Vagina (tissue), 2 donors: ENCODE measurements around the gene CAPZB. TPM values are rescaled to one million over a fixed set of nuclear protein-coding genes. Genes with fewer than 3 reads are reported as not detected.

ENCODE experiments used
- DNase-seq, 2 donors: peaks; one replicate each; pipeline ENCODE4 v3.0.0-alpha.2; 2017; ENCODE audit errors: extremely low spot score in 2 of 2
- H3K27ac ChIP-seq: fragments of 200-600 bp; sonication (generic); one replicate; pipeline ENCODE4 v1.5.1; 2019
- H3K27me3 ChIP-seq: fragments of 200-600 bp; sonication (generic); one replicate; pipeline ENCODE4 v1.5.1; 2019
- H3K36me3 ChIP-seq, 2 donors: fragments of 200-600 bp; sonication (generic); one replicate each; pipeline ENCODE4 v1.5.1; 2017 to 2019
- H3K4me1 ChIP-seq: fragments of 200-600 bp; sonication (generic); one replicate; pipeline ENCODE4 v1.5.1; 2019
- H3K4me3 ChIP-seq, 2 donors: fragments of 200-600 bp; sonication (generic); 1 replicate in 1 of 2; 2 replicates in 1 of 2; pipeline ENCODE4 v1.5.1; 2016 to 2019
- H3K9me3 ChIP-seq: fragments of 200-600 bp; sonication (generic); one replicate; pipeline ENCODE4 v1.5.1; 2019
- POLR2A ChIP-seq, 2 donors: fragments of 450-650 bp; IDR thresholded peaks; one replicate each; pipeline ENCODE4 v1.6.1; 2017; ENCODE audit warnings: antibody characterized with exemption in 2 of 2, mild to moderate bottlenecking in 2 of 2, moderate library complexity in 2 of 2
- POLR2AphosphoS5 ChIP-seq, 2 donors: sonication (generic); formaldehyde crosslinking; IDR thresholded peaks; one replicate each; pipeline ENCODE4 v1.9.0; 2017; ENCODE audit warnings: antibody characterized with exemption in 2 of 2, mild to moderate bottlenecking in 2 of 2, low read depth in 1 of 2; ENCODE audit not compliant: insufficient read depth in 1 of 2
- intact Hi-C: fragments of 100-400 bp; cut with DNase I; formaldehyde crosslinking; loops from one replicate; pipeline ENCODE4 v1.15.1; 2023
- total RNA-seq: library from RNA; depleted of rRNA; stranded (reverse); fragments of >200 nt; gene quantifications from one replicate; pipeline ENCODE4 v1.2.3, GENCODE V29; 2016
- TF ChIP-seq, protein P1 (sequence below), 3 experiments: fragments of 450-650 bp in 2 of 3; fragments of 200-600 bp in 1 of 3; sonication (generic) in 1 of 3; IDR thresholded peaks; one replicate each; pipeline ENCODE4 v1.5.1; 2017 to 2019; ENCODE audit warnings: antibody characterized with exemption in 3 of 3, mild to moderate bottlenecking in 2 of 3, moderate library complexity in 2 of 3

CAPZB gene
- total RNA-seq, 1 donor from 2014 or later = 152 TPM

GRCh38 chr1:19462781-19463503, 22.4 kb downstream of the CAPZB start:
- Histone ChIP-seq H3K36me3 (no peaks in the 10 kb centered on the region), H3K4me1 (peaks cover 86% of the 10 kb centered on the region), H3K4me3 (no peak overlapping the region), H3K27ac (no peak overlapping the region), H3K9me3 (no peaks in the 10 kb centered on the region), H3K27me3 (no peaks in the 10 kb centered on the region)
- intact Hi-C loops = no loop called here
- DNase-seq = no peak
- peak in 1 of 2 donors; percentile 31 for TF ChIP-seq POLR2AphosphoS5 (IDR thresholded peaks at IDR 0.05; ENCODE audit: insufficient read depth in 1 of 2, low read depth in 1 of 2)
- TF ChIP-seq, protein P1, sequence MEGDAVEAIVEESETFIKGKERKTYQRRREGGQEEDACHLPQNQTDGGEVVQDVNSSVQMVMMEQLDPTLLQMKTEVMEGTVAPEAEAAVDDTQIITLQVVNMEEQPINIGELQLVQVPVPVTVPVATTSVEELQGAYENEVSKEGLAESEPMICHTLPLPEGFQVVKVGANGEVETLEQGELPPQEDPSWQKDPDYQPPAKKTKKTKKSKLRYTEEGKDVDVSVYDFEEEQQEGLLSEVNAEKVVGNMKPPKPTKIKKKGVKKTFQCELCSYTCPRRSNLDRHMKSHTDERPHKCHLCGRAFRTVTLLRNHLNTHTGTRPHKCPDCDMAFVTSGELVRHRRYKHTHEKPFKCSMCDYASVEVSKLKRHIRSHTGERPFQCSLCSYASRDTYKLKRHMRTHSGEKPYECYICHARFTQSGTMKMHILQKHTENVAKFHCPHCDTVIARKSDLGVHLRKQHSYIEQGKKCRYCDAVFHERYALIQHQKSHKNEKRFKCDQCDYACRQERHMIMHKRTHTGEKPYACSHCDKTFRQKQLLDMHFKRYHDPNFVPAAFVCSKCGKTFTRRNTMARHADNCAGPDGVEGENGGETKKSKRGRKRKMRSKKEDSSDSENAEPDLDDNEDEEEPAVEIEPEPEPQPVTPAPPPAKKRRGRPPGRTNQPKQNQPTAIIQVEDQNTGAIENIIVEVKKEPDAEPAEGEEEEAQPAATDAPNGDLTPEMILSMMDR (IDR thresholded peaks at IDR 0.05) = no peak

DNA sequence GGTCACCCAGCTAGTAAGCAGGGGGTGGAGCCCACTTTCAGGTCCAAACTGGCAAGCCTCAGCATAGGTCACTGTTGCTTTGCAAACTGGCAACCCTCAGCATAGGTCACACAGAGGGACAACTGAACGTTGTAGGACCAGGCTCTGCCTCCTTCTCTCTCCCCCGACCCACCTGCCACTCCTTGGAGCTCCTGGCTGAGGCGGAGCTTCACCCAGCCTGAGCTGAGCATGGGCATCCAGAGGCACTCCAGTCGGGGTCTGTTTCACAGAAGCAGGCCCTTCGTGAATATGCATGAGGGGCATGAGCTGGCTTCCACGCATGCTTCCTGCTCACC, 24.2 kb downstream of the CAPZB start:
- Histone ChIP-seq H3K27ac (peak overlapping the region; percentile 42), H3K9me3 (no peaks in the 10 kb centered on the region), H3K4me3 (no peak overlapping the region), H3K4me1 (peaks cover 86% of the 10 kb centered on the region), H3K27me3 (no peaks in the 10 kb centered on the region), H3K36me3 (no peaks in the 10 kb centered on the region)
- no peak for DNase-seq
- intact Hi-C loops = no loop called here
- no peak for TF ChIP-seq POLR2A (IDR thresholded peaks at IDR 0.05)
- no peak for TF ChIP-seq POLR2AphosphoS5 (IDR thresholded peaks at IDR 0.05; ENCODE audit: insufficient read depth in 1 of 2, low read depth in 1 of 2)
- TF ChIP-seq, protein P1 (IDR thresholded peaks at IDR 0.05) = no peak

DNA sequence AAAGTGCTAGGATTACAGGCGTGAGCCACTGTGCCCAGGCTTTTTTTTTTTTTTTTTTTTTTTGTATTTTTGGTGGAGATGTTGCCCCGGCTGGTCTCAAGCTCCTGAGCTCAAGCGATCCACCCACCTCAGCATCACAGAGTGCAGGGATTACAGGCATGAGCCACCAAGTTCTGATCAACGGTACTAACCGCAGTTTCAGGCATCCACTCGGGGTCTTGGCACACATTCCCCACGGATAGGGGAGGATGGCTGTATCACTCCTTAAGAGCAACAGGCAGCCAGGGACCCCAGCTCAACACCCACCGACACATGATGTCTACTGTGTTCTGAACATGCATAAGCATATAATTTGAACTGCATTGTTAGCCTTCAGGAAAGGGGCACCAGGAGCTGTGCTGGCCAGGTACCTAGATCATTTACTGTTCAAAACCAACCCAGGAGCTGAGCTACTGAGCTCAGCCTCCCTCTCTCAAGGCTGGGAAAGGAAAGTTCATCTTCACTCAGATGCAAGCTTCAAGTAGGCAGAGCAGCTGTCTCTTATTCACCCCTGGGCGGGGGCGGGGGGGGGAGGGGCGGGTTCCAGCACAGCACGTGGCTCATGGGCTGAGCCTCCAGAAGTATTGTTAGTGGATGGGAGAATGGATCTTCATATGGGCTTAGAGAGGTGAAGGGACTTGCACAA, 24.7 kb downstream of the CAPZB start:
- no peak for TF ChIP-seq POLR2AphosphoS5 (IDR thresholded peaks at IDR 0.05; ENCODE audit: insufficient read depth in 1 of 2, low read depth in 1 of 2)
- TF ChIP-seq, protein P1 (IDR thresholded peaks at IDR 0.05) = no peak
- TF ChIP-seq POLR2A (IDR thresholded peaks at IDR 0.05) = no peak
- no peak for DNase-seq
- Histone ChIP-seq H3K9me3 (no peaks in the 10 kb centered on the region), H3K4me1 (peaks cover 86% of the 10 kb centered on the region), H3K27me3 (no peaks in the 10 kb centered on the region), H3K4me3 (no peak overlapping the region), H3K27ac (peak overlapping the region; percentile 42), H3K36me3 (no peaks in the 10 kb centered on the region)
- intact Hi-C loops = no loop called here

- TF ChIP-seq, protein P1 (IDR thresholded peaks at IDR 0.05) = no peak
- no peak for TF ChIP-seq POLR2AphosphoS5 (IDR thresholded peaks at IDR 0.05; ENCODE audit: insufficient read depth in 1 of 2, low read depth in 1 of 2)
- TF ChIP-seq POLR2A (IDR thresholded peaks at IDR 0.05) = no peak
- H3K36me3 ChIP-seq = no peaks in the 10 kb centered on the region
- intact Hi-C loops = no loop called here
- peak overlapping the region; percentile 46 for H3K27ac ChIP-seq
- no peak for DNase-seq
- H3K4me1 ChIP-seq = peaks cover 91% of the 10 kb centered on the region
- H3K9me3 ChIP-seq = no peaks in the 10 kb centered on the region
- no peak overlapping the region for H3K4me3 ChIP-seq
- no peaks in the 10 kb centered on the region for H3K27me3 ChIP-seq
These were observed 26.4 kb downstream of the CAPZB start for GRCh38 chr1:19458815-19459417.

DNA sequence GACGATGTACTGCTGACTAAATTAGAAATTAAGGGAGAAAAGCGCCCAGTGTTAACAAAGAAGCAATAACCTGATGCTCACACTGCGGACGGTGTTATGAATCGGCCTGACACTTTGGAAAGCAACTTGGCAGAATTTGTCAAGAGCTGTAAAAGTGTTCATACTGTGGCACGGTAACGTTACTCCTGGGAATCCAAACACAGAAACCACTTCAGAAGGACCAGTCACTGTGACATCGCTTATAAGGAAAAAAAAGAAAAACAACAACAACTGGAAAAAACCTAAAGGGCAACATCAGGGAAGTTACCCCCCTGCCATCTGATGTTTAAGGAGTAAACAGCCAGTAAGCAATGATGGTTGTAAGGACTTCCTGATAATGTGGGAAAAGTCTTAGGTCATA, 27.7 kb downstream of the CAPZB start:
- Histone ChIP-seq H3K4me1 (peaks cover 92% of the 10 kb centered on the region), H3K27me3 (no peaks in the 10 kb centered on the region), H3K4me3 (no peak overlapping the region), H3K27ac (no peak overlapping the region), H3K9me3 (no peaks in the 10 kb centered on the region), H3K36me3 (no peaks in the 10 kb centered on the region)
- intact Hi-C loops = no loop called here
- DNase-seq = no peak
- TF ChIP-seq POLR2A (IDR thresholded peaks at IDR 0.05) (no peak), POLR2AphosphoS5 (IDR thresholded peaks at IDR 0.05; ENCODE audit: insufficient read depth in 1 of 2, low read depth in 1 of 2) (no peak)
- TF ChIP-seq, protein P1 (IDR thresholded peaks at IDR 0.05) = no peak
